Measurements from ENCODE around the gene RMND1.

GRCh38 chr6:151422981-151423380, 28.9 kb downstream of the RMND1 start:
- TF ChIP-seq CTCF (IDR thresholded peaks at IDR 0.05) (no peak), NR1H2 (CRISPR knock-in tag; IDR thresholded peaks at IDR 0.05) (no peak), GABPB1 (CRISPR knock-in tag; IDR thresholded peaks at IDR 0.05) (no peak)

Data from WTC11 (cell line).